HFFc6 (cell line): ENCODE results near the gene LIM2. TPM values are rescaled to one million over a fixed set of nuclear protein-coding genes. Genes with fewer than 3 reads are reported as not detected.

ENCODE experiments used
- DNase-seq: peaks from one replicate; pipeline ENCODE4 v3.0.0-alpha.2; 2018
- H3K27ac Mint-ChIP-seq: 2 replicates; pipeline ENCODE4 v1.8.0; 2020; ENCODE audit warnings: mild to moderate bottlenecking, mixed read lengths
- H3K27me3 Mint-ChIP-seq: 2 replicates; pipeline ENCODE4 v1.8.0; 2021; ENCODE audit warnings: mild to moderate bottlenecking, moderate library complexity, mixed read lengths; ENCODE audit not compliant: insufficient read depth
- H3K36me3 Mint-ChIP-seq: 2 replicates; pipeline ENCODE4 v1.8.0; 2021; ENCODE audit warnings: low read depth, mixed read lengths
- H3K4me1 Mint-ChIP-seq: 2 replicates; pipeline ENCODE4 v1.8.0; 2020; ENCODE audit warnings: low read depth, mixed read lengths
- H3K4me3 Mint-ChIP-seq: 2 replicates; pipeline ENCODE4 v1.8.0; 2020; ENCODE audit warnings: mild to moderate bottlenecking, moderate library complexity, mixed read lengths
- H3K9me3 Mint-ChIP-seq: 2 replicates; pipeline ENCODE4 v1.8.0; 2020; ENCODE audit warnings: mild to moderate bottlenecking, mixed read lengths
- CTCF ChIP-seq: fragments of 200-600 bp; sonication (generic); IDR thresholded peaks from 2 replicates; pipeline ENCODE4 v1.5.0; 2021; ENCODE audit warnings: antibody characterized with exemption, mild to moderate bottlenecking
- total RNA-seq, 6 experiments: library from RNA; stranded (reverse); fragmentation: NEBNext Ultra II Directional; extraction: Animal tissue kit (Norgen Biotek cat#: 25700); gene quantifications; 2 replicates in 1 of 6; 3 replicates in 5 of 6; pipeline ENCODE4 v1.2.3, GENCODE V29; 2021

Gene LIM2
- total RNA-seq, 6 experiments from 2014 or later = not detected

- H3K4me3 Mint-ChIP-seq = no peak overlapping the region
- no peaks in the 10 kb centered on the region for H3K9me3 Mint-ChIP-seq
- H3K4me1 Mint-ChIP-seq = peaks cover 35% of the 10 kb centered on the region
- peaks cover 3% of the 10 kb centered on the region; the same call in 1 of the 2 replicates for H3K27me3 Mint-ChIP-seq
- H3K27ac Mint-ChIP-seq = no peak overlapping the region
- DNase-seq = no peak
- no peak for TF ChIP-seq CTCF
- H3K36me3 Mint-ChIP-seq = peaks cover 27% of the 10 kb centered on the region
These were observed 33.6 kb downstream of the LIM2 start for GRCh38 chr19:51354103-51354741.

GRCh38 chr19:51352783-51353360 lies 34.9 kb downstream of the LIM2 start:
- peaks cover 3% of the 10 kb centered on the region; the same call in 1 of the 2 replicates for H3K27me3 Mint-ChIP-seq
- H3K36me3 Mint-ChIP-seq = peaks cover 27% of the 10 kb centered on the region
- no peak for TF ChIP-seq CTCF
- DNase-seq = no peak
- no peaks in the 10 kb centered on the region for H3K9me3 Mint-ChIP-seq
- H3K27ac Mint-ChIP-seq = no peak overlapping the region
- H3K4me1 Mint-ChIP-seq = peaks cover 28% of the 10 kb centered on the region
- H3K4me3 Mint-ChIP-seq = no peak overlapping the region

- Mint-ChIP-seq H3K9me3 (no peaks in the 10 kb centered on the region), H3K36me3 (peaks cover 30% of the 10 kb centered on the region), H3K27me3 (peaks cover 3% of the 10 kb centered on the region; the same call in 1 of the 2 replicates), H3K4me1 (peaks cover 24% of the 10 kb centered on the region), H3K4me3 (no peak overlapping the region), H3K27ac (peak overlapping the region; percentile 88)
- TF ChIP-seq CTCF = no peak
- no peak for DNase-seq
These were observed 36.3 kb downstream of the LIM2 start for GRCh38 chr19:51351266-51351990.

GRCh38 chr19:51347209-51347928 lies 40.4 kb downstream of the LIM2 start:
- Mint-ChIP-seq H3K27ac (no peak overlapping the region), H3K36me3 (peaks cover 32% of the 10 kb centered on the region), H3K27me3 (peaks cover 3% of the 10 kb centered on the region; the same call in 1 of the 2 replicates), H3K4me3 (no peak overlapping the region), H3K4me1 (peaks cover 24% of the 10 kb centered on the region), H3K9me3 (no peaks in the 10 kb centered on the region)
- TF ChIP-seq CTCF = no peak
- no peak for DNase-seq

- Mint-ChIP-seq H3K4me1 (peaks cover 24% of the 10 kb centered on the region), H3K27ac (no peak overlapping the region), H3K9me3 (no peaks in the 10 kb centered on the region), H3K27me3 (no peaks in the 10 kb centered on the region; the same call in 1 of the 2 replicates), H3K4me3 (no peak overlapping the region), H3K36me3 (peaks cover 29% of the 10 kb centered on the region)
- TF ChIP-seq CTCF = peak; percentile 45
- no peak for DNase-seq
These were observed 41.0 kb downstream of the LIM2 start for GRCh38 chr19:51346742-51347141.
